ENCODE data around the gene TFEB.

Gene TFEB

DNA sequence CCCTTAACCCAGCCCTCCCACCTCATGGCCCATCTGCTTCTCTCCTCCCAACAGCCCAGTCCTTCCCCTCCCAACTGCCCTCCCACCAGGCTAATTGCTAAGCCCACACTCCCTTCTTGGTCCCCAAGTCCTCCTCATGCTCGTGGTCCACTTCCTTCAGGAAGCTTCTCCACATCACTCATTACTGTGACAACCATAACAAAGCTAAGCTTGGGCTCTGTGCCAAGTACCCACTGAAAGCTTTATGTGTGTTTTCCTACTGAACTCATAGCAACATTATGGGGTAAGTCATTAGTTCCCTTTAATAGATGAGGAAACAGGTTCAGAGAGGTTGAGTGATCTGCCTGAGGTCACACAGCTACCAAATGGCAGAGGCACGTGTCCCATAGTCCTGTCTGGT lies 28.1 kb upstream of the TFEB start:
- DNase-seq: no peak

DNA sequence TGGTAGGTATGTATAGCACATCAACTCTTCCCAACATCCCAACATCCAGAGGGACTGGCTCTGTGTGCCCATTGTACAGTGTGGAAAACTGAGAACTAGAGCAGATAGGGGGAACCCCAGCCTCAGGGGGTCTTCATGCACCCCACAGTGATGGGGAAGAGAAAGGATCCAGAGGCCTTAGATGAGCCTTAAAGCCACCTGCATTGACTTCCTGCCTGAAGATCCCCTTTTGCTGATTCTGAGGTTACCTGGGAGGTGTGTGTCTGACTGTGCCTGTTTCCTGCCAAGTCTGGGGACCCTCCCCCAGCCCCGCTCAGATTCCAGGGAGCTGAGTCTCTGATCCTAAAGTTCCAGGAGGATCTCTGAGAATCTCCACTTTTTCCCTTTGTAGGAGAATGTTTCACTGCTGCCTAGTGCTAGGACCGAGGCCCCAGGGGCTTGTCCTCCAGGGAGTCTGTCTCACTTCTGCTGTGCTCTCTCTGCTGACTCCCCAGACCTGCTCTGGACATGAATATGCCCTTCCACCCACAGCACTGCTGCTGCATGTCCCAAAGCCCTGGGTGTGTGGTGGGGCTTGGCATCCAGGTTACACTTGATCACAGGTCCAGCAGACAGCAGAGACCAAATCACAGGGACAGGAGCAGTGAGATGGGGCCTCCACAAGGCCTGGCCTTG lies 24.6 kb upstream of the TFEB start:
- DNase-seq: no peak

DNA sequence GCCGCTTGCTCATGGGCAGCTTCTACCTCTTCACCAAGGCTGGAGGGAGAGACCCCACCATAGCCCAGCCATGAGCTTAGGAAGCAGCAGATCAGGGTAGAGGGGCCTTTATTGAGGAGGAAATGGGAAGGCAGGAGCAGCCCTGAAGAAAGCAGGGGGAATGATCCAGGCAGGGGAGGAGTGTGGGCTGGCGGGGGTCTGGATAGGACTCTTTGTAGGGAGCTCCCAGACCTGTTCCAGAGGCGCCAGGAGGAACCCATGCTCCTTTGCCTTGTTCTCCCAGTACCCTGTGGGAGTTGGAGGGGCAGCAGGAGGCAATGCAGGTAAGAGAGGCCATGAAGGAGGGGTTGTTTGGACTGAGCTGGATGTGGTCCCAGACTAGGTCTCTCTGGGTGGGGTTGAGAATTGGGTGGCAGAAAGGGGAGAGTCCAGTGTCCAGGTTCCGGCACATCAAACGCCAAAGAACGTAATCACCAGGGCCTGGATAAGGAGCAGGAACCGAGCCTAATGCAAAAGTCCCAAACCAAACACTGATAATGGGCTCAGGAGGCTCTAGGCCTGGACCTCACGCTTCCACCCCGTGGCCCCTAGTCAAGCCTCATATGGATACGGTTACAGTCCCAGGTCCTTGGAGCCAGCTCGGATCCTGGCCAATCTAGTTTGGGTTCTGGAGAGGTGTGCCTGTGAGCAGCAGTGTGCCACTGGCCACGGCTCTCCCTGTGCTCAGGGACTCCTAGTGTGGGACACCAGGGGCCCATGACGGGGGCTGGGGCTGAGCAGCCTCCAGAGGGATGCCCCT lies 23.9 kb upstream of the TFEB start:
- no peak for DNase-seq

DNA sequence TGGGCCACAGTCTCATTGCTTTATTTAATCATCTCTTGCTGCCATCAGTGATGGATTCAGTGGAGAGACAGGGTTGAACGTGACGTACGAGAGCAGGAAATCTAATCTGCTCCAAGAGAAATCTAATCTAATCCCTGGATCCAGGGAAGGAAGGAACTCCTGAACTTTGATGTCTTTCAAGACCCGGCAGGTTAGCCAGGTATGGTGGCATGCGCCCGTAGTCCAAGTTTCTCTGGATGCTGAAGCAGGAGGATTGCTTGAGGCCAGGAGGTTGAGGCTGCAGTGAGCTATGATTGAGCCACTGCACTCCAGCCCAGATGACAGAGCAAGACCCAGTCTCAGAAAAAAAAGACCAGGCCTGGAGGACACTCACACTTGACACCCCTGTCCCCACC lies 23.2 kb upstream of the TFEB start:
- DNase-seq: no peak

DNA sequence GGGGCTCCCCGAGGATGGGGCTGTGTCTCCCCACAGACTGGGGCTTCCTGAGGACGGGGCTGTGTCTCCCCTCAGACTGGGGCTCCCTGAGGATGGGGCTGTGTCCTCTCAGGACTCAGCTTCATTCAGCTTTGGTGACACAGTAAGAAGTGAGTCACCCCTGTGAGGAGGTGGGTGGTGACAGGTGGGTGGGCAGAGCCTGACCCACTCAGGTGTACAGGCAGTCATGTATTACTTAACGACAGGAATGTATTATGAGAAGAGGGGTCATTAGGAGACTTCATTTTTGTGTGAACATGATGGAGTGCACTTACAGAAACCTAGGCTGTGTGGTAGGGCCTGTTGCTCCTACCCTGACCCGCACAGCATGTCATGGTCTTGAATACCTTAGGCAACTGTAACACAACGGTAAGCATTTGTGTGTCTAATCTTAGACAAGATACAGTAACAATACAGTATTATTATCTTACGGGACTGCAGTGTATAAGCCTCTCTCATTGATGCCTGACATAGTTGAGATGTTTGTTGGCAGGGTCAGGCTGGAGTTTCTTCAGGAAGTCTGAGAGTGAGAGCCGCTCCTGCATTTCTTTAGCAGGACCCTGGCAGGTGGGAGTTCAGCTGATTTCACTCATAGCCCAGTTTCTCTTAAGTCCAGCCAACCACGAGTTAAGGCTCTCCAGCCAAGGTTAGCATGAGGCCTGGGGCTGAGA lies 22.7 kb upstream of the TFEB start:
- DNase-seq: no peak

DNA sequence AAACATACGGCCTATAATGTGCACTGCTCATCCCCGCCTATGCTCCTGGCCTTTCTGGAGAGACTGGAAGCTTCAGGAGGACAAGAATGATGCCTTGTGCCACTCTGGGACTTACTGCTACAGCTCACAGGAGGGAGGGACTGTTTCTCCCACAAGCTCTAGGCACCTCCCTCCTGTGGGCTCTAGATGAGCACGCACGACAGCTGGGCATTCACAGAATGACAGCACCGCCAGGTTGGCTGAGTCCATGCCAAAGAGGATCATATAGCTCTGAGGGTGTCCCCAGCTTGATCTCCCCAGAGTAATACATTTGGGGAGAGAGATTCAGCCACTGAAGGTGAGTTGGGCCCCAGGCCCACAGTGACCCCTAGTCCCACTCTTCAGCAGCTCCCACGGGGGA lies 21.9 kb upstream of the TFEB start:
- no peak for DNase-seq

DNA sequence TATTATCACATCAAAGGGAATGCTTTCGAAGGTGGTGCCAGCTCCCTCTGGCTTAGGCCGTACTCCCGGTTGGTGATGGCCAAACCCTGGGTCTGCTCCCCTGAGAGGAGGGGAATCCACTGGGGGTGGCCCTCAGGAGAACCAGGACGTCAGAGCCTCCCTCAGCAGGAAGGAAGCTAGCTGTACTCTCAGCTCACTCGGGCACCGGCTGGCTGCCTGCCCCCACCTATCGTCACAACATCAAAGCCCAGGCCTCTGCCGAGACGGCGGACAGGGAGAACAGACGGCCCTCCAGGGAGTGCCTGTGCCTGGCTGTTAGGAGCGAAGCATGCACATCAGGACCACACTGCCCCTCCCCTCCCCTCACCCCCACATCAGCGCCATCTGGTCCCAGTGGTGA lies 20.9 kb upstream of the TFEB start:
- DNase-seq: no peak

DNA sequence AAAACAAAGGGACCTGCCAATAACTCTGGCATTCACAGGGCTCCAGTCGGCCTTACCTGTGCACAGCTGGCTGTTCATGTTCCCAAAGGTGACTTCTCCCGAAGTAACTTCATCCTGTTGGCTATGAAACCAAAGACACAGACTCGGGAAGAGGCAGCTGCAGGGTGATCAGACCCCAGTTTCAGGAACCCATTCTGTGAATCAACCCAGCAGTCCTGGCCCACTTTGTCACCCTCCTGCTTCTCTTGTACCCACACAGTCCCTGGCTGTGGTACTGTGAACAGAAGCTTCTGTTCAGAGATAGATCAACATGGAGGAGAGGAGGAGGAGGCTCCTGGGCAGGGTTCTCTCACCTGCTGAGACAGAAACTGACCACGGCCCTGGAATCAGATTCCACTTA lies 20.5 kb upstream of the TFEB start:
- no peak for DNase-seq

DNA sequence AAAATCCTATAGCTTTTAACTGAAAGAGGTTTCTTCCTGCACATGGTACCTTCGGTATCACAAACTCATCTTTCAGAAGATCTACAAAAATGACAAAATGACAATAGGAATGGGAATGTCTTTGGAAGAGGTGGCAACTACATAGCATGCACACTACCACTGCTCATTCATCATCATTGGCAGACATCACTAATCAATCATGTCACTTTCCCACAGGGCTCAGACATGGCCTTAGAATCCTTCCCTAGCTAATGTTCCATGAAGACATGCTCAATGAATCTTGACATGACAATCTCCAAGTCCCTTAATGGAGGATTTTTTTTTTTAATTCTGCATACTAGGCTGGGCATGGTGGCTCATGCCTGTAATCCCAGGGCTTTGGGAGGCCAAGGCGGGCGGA lies 15.0 kb upstream of the TFEB start:
- no peak for DNase-seq

DNA sequence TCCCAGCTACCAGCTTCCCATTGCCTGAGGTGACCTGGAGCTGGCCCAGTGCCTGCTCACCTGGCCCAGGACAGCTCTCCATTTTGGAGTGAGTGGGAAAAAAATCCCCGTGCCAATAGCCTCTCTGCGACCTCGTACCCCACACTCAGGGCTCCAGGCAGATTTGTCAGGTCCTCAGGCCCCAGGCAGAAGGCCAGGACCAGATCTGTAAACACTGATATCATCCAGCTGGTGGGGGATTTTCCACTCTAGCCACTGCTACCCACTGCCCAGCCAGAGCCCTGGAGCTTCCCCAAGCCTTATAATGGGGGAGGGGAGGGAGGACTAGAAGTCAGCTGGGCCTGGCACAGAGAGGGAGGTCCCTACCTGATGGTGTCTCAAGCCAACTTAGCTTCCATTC lies 13.1 kb upstream of the TFEB start:
- DNase-seq: no peak

DNA sequence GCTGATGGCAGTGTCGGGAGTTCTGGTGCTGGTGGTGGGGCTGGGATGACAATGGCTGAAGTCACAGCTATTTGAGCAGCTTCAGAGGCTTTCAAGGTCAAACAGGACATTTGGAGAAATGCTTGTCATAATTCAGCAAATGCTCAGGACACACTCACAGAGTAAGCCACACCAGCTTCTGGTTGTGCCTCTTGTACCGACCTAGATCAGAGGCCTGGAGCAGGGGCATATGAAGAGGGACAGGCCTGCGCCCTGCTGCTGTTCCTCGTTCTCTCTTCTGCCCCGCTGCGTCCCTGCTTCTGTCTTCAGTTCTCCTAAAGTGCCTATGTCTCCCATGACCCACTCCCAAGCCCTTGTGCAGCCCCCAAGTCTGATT lies 12.7 kb upstream of the TFEB start:
- no peak for DNase-seq

DNA sequence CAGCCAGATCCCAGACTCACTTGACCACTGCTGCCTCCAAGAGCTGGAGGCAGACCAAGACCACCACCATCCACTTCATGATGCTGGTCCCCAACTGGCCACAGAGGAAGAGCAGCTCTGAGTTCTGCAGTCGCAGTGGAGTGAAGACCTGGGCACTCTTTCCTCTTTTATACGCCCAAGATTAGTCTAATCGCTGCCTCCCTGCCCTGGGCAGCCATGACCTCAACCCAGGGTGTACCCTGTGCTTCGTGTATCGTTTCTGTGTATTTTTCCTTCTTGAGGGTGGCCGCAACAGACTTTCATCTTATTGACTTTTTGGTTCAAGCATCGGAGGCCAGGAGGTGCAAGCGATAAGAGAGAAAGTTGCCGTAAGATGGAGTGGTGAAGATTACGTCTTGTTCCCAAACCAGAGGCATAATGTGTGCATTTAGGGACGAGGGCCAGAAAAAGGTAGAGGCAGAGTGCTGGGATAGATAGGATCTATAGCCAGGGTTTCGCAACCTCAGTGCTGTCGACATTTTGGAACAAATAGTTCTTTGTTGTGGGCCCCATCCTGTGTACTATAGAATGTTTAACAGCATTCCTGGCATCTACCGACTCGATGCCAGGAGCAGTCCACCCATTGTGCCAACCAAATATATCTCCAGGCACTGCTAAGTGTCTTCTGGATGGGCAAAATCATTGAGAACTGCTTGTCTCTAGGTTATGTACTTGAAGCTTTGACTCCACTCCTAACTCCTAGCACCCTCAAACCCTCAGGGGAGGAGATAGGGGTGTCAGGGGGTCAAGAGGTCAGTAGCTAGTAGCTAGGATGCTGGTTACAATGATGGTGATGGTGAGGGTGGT lies 12.1 kb upstream of the TFEB start, which contains the start of gene PGC:
Gene PGC (minus strand): TSS at position 142 of the 846 bp plus-strand sequence. CDS start 63 bp downstream, at position 79.
- no peak for DNase-seq

DNA sequence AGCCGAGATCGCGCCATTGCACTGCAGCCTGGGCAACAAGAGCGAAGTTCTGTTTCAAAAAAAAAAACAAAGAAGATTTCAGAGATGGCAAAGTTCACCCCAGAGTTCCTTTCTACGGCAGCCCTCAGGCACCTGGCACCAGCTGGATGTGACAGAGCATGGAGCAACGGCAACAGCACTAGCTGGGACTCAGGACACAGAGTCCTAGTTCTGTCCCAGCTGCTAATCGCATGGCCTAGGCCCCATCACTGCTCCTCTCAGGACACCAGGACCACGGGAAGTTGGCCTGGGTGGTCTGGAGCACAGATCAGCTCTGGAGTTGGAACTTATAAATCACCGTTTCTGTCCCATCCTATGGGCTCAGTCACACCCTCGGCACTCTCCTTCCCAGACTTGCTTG lies 10.7 kb upstream of the TFEB start:
- no peak for DNase-seq

DNA sequence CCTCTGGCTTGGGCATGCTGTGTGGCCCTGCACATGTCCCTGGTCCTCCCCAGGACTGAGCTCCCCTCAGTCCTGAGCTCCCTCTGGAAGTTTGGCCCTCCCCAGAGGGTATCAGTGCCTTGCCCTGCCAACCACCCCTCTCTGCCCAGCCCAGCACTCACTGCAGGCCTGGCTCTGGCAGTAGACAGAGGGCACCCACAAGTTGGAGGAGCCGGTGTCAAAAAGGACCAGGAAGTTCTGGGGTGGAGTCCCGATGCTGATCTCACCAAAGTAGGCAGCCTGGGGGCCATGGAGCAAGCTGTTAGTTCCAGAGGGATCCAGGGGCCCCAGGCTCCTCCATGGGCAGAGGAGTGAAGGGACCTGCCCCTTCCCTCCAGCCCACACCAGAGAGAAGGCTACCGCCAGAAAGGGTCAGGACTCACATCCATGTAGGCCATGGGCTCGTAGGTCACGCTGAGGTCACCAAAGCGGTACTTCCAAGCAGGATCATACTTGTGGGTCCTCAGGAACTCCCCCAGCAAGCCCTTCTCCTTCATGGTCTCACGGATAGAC lies 8.9 kb upstream of the TFEB start:
- DNase-seq: no peak

DNA sequence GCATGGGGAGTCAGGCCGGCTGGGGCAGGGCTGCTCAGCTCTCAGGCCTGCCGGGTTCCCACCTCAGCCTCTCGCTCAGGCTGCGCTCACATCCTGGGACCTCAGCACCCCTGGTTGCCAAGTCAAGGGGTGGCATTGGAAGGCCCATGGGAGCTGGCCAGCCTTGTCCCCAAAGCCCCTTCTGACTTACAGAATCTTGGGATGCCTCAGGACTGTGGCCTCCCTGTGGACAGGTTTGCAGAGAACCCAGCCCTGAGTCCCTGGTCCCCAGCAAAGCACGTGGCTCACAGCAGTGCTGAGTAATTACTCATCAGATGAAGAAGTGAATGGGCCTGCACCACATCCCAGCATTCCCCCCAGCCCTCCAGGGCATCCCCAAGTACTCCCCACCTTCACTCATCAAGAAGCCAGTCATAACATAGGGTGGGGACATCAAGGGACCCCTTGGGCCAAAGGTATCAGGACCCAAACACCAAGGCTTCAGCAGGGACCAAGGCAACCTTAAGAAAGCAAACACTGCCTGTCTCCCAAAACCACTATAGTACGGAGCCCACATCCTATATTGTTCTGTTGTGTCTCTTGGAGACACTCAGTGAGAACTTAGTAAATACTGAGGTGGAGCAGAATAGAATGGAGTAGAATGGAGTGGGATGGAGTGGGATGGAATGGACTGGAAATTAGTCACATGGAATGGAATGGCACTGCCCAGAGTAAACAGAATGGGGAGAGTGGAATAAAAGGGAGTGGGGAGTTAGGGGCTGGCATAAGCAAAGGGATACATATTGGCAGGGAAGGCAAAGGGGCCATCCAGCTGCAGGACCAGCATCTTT lies 8.2 kb upstream of the TFEB start:
- DNase-seq: no peak

DNA sequence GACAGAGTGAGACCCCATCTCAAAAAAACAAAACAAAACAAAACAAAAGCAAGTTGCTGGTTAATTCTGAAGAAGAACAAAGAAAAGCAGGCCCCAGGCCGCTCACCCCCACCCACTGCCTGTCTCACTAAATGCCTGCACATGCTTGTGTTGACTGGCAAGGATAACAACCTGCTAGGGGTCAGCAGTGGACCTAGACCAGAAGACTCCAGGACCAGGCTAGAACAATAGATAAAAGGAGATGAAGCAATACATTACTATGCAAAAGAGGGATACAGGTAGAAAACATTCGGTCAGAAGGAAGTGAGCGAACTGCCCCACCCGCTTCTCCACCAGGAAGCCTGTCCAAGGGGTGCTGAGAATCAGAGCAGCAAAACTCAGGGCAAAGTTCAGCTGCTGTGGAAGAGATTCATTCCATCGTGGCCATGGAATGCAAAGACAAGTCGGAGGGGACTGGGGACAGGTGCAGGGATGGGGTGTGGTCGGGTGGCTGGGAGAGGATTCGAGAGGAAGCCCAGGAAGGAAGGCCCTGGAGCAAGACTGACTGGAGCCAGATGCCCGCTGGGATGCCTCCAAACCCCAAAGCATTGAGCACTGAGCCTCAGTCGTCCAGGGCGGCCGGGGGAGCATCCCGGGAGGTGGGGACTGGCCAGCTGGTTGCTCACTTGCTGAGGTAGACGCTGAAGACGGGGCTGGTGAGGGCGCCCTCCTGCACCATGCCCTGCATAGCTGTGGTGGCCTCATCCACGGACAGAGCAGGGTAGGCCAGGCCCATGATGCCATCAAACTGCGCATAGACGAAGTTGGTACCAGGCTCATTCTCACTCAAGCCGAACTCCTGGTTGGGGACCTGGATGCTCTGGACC lies 6.5 kb upstream of the TFEB start:
- DNase-seq: no peak

DNA sequence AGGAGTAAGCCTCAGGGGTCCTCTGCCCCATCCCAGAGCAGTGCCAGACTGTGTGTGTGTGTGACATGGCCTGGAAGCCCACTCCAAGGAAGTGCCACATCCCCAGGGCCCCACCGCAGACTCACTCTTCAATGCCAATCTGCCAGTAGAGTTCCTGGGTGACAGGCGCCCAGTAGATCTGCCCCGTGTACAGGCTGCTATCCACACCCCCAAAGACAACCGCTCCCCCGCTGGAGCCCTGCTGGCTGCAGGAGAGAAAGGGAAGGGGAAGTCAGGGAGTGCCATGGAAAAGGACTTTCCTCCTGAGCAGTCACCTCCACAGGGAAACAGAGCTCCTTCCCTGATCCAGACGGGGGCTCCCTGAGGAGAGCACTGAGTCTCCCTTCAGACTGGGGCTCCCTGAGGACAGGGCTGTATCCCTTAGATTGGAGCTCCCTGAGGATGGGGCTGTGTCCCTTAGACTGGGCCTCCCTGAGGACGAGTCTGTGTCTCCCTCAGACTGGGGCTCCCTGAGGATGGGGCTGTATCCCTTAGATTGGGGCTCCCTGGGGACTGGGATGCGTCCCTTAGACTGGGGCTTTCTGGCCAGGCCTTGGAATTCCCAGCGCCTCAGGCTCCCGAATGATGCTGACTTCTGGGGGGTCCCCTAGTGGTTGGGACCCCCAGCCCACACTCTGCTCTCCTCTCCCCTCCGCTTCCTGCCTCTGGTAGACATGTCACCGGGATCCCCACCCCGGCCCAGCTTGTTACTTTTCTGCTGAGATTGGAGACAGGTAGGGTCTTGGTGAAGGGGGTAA lies 5.2 kb upstream of the TFEB start:
- DNase-seq: no peak

DNA sequence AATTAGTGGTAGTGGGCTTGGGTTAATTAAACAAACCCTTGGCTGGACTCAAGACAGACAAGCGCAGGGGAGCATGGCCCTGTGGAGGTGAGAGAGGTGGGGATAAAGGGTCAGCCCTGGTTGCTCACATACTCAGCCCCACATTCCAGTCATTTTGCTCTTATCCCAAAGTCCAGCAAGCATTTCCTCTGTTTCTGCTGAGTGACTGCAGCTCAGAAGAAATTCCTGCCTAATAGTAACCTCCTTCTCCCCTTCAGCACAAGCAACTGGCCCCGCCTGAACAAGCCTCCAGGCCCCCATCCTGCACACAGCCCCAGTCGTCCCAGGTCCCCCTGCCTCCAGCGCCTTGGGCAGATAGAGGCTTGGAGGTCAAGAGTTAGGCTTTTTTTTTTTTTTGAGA lies 3.6 kb upstream of the TFEB start:
- DNase-seq: no peak

DNA sequence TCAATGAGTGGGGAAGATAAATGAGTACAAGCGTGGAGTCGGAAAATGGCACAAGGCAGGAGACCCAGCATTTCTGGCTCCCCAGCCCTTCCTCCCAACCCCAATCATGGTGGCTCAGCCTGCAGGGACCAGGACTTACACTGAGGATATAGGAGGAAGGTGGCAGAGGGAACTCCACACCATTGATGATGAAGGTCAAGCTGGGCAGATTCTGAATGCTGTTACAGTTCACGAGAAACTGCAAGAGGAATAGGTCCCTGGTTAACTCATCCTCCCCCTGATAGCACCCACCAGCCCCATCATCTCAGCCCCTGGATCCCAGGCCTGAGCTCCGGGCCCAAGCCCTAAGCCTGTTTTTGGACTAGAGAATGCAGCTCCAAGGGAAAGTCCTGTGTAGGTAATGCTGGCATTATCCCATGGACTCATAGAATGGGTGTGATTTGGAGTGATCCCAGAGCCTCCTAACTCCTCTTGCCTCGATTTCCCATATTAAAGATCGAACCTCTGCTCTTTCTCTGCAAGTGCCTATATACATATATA lies 2.3 kb upstream of the TFEB start:
- no peak for DNase-seq

Data from NCI-H1092 (cell line).